H1 (cell line): ENCODE results near the gene SCFD1. TPM values are rescaled to one million over a fixed set of nuclear protein-coding genes. Genes with fewer than 3 reads are reported as not detected.

ENCODE experiments used
- NANOG ChIP-seq: IDR thresholded peaks from 2 replicates; pipeline ENCODE4 v1.6.1; 2011; ENCODE audit warnings: low read length, low read depth, mild to moderate bottlenecking, inconsistent platforms; ENCODE audit not compliant: insufficient read depth, poor library complexity, severe bottlenecking
- polyA plus RNA-seq, 7 experiments: library from polyadenylated mRNA; depleted of rRNA in 3 of 7; stranded (reverse) in 5 of 7; unstranded in 2 of 7; fragments of >200 nt in 5 of 7; fragments of 200-250 nt in 2 of 7; gene quantifications; 1 replicate in 5 of 7; 2 replicates in 1 of 7; 4 replicates in 1 of 7; pipeline versions ENCODE4 v1.2.1 to v1.2.3, GENCODE V29; 2011 to 2013; ENCODE audit warnings: missing spikeins in 2 of 7, mixed read lengths in 2 of 7
- total RNA-seq: library from RNA; stranded (reverse); fragmentation: NEBNext Ultra II Directional; extraction: Animal tissue kit (Norgen Biotek cat#: 25700); gene quantifications from 2 replicates; pipeline ENCODE4 v1.2.1, GENCODE V29; 2021

SCFD1 gene
- total and polyA plus RNA-seq, 2 of the 8 experiments (the other 6 are each of a cell fraction or from before 2014, with no cell fraction given) = 32.8 to 64.5 TPM

DNA sequence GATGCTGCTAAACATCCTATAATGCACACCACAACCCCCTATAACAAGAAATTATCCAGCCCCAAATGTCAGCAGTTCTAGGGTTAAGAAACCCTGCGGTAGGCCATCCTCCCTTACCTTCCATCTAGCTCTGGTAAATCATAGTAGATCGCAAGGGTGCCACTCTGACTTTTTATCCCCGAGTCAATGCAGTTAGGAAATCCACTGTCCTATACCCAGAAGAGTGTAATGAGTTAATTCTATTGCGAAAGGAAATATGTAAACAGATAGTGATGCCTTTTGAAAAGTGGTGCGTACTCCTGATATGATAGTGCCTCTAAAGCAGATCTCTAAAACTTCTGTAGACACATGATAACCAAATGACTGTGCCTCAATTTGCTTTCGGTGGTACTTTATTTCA lies 29.8 kb downstream of the SCFD1 start (continued):
- TF ChIP-seq NANOG = no peak
- TF ChIP-seq, all 59 proteins: peak for 0
